CD4-positive, alpha-beta T cell treated with Interleukin-10 for 1 hour (primary cell): ENCODE measurements around the gene EXOC3L4.
A peak's percentile ranks its signal among the peaks of the same experiment; 100 is the strongest.

Source experiments
- DNase-seq: peaks from one replicate; pipeline ENCODE4 v3.0.0-alpha.2; 2020

EXOC3L4 gene

GRCh38 chr14:103071544-103072251 is 22.8 kb upstream of the EXOC3L4 start:
- no peak for DNase-seq

- no peak for DNase-seq
Measured at GRCh38 chr14:103072595-103073366, 21.7 kb upstream of the EXOC3L4 start.

GRCh38 chr14:103073367-103073875 is 21.1 kb upstream of the EXOC3L4 start:
- no peak for DNase-seq

- DNase-seq = no peak
Measured at GRCh38 chr14:103073876-103074728, 20.4 kb upstream of the EXOC3L4 start.

- DNase-seq = peak; percentile 20
Measured at GRCh38 chr14:103074729-103075367, 19.7 kb upstream of the EXOC3L4 start.

- peak; percentile 82 for DNase-seq
Measured at GRCh38 chr14:103078420-103078749, 16.1 kb upstream of the EXOC3L4 start.

- DNase-seq = no peak
Measured at GRCh38 chr14:103078860-103079587, 15.5 kb upstream of the EXOC3L4 start.

GRCh38 chr14:103081951-103082350 is 12.6 kb upstream of the EXOC3L4 start:
- no peak for DNase-seq

- no peak for DNase-seq
Measured at GRCh38 chr14:103084021-103084919, 10.3 kb upstream of the EXOC3L4 start, which contains the start of gene LBHD2. Gene LBHD2, plus strand, starts transcription at chr14:103084210. Its CDS starts 1,803 bp downstream, at chr14:103086013.

- no peak for DNase-seq
Measured at GRCh38 chr14:103085106-103086091, 9.1 kb upstream of the EXOC3L4 start.

GRCh38 chr14:103086771-103087342 is 7.7 kb upstream of the EXOC3L4 start:
- no peak for DNase-seq

GRCh38 chr14:103087343-103087835 is 7.1 kb upstream of the EXOC3L4 start:
- DNase-seq = no peak

GRCh38 chr14:103088921-103089320 is 5.6 kb upstream of the EXOC3L4 start:
- no peak for DNase-seq

GRCh38 chr14:103089386-103090335 is 4.9 kb upstream of the EXOC3L4 start:
- DNase-seq = no peak

- no peak for DNase-seq
Measured at GRCh38 chr14:103090481-103091020, 4.0 kb upstream of the EXOC3L4 start.

GRCh38 chr14:103091041-103091882 is 3.3 kb upstream of the EXOC3L4 start:
- peak; percentile 80 for DNase-seq

- no peak for DNase-seq
Measured at GRCh38 chr14:103091883-103092222, 2.7 kb upstream of the EXOC3L4 start.
